ENCODE data around the gene RAD51B.
"Not testable (repeated sequence)": the region's sequence is repeated elsewhere in the genome, so short reads cannot be mapped to it uniquely, and the experiment has no call there.

The RAD51B gene

GRCh38 chr14:68285421-68286179 is 466.0 kb downstream of the RAD51B start:
- DNase-seq (ENCODE audit: low read depth in 2 of 3, low spot score in 2 of 3) = peak in 2 of 3 experiments; percentile 44 to 49

GRCh38 chr14:68286667-68287066 is 467.1 kb downstream of the RAD51B start:
- DNase-seq (ENCODE audit: low read depth in 2 of 3, low spot score in 2 of 3) = no peak

DNA sequence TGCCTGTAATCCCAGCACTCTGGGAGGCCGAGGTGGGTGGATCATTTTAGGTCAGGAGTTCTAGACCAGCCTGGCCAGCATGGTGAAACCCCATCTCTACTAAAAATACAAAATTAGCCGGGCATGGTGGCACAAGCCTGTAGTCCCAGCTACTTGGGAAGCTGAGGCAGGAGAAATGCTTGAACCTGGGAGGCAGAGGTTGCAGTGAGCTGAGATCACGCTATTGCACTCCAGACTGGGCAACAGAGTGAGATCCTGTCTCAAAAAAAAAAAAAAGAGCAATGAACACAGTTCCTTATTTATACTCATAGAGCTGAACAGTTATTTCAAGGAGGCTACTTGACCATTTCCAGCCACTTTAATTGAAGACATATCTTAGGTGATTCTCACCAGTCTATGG is 469.9 kb downstream of the RAD51B start:
- not testable (repeated sequence) for DNase-seq (ENCODE audit: low read depth in 2 of 3, low spot score in 2 of 3)

GRCh38 chr14:68291820-68292219 is 472.2 kb downstream of the RAD51B start:
- DNase-seq (ENCODE audit: low read depth in 2 of 3, low spot score in 2 of 3) = no peak

DNA sequence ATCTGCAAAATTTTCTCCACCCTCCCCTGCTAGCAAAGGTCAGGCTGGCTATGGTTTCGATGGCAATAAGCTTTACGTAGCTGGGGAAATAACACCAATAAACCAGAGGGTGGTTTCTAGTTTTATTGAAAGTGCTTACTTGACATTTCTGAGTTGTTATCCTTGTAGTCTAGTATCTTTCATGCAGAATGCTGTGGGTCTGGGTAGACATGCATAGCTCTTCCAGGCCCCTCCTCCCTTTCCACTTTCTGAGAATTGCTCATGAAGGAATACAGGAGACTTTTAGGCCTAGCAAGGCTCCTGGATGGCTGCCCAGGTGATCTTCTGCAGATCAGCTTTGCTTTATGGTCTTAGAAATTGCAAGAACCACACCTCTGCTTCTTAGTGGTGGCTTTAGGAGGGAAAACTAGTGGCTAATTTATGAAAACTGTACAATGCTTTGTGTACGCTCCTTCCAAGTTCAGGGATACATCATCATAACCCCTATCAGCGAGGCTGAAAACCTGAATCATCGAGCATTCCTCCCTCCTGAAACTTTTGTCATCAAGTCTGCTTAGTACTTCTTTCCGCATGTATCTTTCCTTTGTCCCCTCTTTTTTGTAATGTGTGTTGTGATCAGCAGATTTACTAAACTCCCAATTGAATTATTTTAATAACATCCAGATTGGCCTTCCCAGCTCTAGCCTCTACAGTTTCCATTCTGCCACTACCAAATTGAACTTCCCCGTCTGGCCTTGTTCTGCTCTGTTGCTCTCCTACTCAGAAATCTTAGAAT is 473.0 kb downstream of the RAD51B start:
- DNase-seq (ENCODE audit: low read depth in 2 of 3, low spot score in 2 of 3) = no peak

- no peak for DNase-seq (ENCODE audit: low read depth in 2 of 3, low spot score in 2 of 3)
Observed at GRCh38 chr14:68293404-68293803, 473.8 kb downstream of the RAD51B start.

DNA sequence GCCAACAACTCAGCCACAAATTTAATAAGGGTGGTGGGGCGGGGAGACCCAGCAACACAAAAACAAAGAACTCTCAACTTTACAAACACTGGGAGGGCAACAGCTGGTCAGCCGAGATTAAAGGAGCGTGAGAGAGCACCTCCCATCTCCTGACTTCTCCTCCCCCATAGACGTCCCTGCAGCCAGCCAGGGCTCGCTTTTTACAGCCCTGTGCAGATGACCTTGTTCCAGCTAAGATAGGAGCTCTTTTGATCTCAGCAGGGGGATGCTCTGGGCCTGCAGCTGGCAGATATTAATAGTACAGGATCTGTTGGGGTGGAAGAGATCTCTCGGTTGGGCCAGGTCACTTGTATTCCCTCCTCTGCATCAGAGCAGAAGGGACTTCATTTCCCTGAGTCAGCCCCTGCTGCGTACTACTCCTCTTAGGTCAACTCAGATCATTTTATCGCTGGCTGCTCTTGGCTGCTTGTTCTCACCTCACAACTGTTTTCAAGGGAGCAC is 475.8 kb downstream of the RAD51B start:
- DNase-seq (ENCODE audit: low read depth in 2 of 3, low spot score in 2 of 3) = no peak

DNA sequence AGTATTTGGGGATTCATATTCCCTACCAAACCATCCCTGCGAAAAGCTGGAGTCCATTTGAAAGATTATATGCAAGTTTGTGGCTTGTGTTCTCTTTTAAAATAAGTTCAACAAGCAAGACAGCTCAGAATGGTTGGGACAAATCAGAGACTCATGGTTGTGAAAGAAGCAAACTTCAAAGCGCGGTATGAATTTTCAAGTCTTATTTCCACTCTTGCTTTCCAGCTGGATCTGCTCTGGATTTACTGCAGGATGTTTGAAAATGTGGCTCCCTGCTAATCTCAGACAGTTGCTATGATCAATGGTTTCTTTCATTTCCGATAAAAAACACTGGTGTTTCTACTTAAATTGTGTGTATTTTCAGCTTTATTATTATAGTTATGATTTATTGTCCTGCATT is 477.5 kb downstream of the RAD51B start:
- DNase-seq (ENCODE audit: low read depth in 2 of 3, low spot score in 2 of 3) = no peak

- DNase-seq (ENCODE audit: low read depth in 2 of 3, low spot score in 2 of 3) = no peak
Observed at GRCh38 chr14:68297876-68298468, 478.4 kb downstream of the RAD51B start.

- no peak for DNase-seq (ENCODE audit: low read depth in 2 of 3, low spot score in 2 of 3)
Observed at GRCh38 chr14:68300608-68301007, 481.0 kb downstream of the RAD51B start.

- DNase-seq (ENCODE audit: low read depth in 2 of 3, low spot score in 2 of 3) = no peak
Observed at GRCh38 chr14:68301219-68301618, 481.6 kb downstream of the RAD51B start.

DNA sequence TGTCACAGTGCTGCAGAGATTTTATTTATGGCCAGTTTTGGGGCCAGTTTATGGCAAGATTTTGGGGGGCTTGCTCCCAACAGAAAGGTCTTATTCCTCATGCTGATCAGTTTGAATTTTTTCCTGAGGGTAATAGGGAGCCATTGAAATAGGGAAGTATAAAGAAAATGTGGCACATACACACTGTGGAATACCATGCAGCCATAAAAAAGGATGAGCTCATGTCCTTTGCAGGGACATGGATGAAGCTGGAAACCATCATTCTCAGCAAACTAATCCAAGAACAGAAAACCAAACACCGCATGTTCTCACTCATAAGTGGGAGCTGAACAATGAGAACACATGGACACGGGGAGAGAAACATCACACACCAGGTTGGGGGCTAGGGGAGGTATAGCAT is 483.4 kb downstream of the RAD51B start:
- DNase-seq (ENCODE audit: low read depth in 2 of 3, low spot score in 2 of 3) = not testable (repeated sequence)

DNA sequence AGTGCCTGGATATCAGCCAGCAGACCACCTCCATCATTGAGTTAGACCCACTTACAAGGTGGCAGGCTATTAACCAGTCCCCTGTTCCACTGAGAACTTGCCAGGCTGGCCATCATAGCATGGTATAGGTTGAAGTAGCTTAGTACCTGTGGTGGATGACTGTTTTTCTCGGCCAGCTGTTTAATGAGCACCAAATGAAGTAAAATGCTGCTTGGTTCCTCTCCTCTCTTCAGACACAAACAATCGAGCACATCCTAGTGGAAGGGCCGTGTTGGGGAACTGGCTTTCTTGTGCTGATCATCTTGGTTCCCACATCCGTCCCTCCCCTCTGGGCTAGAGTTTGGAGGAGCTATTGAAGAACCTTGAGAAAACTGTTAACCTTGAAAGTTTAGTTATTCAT is 486.2 kb downstream of the RAD51B start:
- DNase-seq (ENCODE audit: low read depth in 2 of 3, low spot score in 2 of 3) = no peak

- DNase-seq (ENCODE audit: low read depth in 2 of 3, low spot score in 2 of 3) = no peak
Observed at GRCh38 chr14:68306265-68306933, 486.8 kb downstream of the RAD51B start.

DNA sequence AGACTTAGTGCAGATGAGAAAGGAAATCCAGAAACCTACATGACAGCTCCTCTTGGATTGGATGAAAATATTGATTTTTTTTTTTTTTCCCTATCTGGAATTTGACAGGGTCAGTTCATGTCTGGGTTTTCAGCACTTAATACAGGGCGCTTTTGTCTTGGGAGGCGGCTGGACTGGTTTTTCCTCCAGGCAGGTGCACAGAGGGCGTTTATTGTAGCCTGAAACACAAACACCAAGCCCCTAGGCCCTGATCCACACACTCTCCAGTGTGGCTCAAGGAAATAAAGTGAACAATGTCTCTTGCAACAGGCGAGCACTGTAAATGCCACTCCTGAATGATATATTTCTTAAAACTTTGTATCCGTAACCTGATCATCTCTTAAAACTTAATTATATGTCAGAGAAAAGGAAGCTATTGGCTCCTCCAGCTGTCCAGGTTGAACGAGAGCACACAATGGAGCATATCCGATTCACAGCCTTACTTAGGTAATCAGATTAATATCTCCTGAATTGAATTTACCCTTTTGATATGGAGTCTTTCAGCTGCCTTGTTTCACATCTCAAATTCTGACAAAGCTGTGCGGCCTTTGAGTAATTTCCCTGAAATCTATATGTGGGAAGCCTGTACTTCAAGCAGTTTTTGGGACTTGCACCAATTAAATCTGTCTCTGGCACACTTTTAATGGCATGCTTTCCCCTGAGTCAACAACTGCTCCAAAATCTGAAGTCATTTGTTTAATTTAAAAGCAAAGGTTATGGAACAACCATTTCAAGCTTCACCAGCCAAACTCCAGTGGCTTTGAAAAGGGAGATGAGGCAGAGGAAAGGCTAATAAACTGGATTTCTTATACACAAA is 487.6 kb downstream of the RAD51B start:
- no peak for DNase-seq (ENCODE audit: low read depth in 2 of 3, low spot score in 2 of 3)

DNA sequence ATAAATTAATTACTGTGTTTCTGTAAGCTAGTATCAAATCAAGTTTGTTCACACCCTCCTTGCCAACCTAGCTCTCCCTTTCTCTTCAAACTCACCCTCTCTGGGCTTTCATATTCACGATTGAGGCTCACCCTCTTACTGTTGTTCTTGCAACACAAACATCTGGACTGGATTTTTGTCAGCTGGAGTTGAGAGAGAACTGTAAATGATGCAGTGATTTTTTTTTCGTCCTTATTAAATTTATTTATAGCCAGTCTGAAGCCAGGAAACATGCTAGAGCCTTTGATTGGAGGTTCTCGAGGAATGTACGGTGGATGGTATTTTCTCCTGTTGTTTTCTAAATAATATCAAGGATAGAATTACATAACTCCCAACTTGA is 488.2 kb downstream of the RAD51B start:
- DNase-seq (ENCODE audit: low read depth in 2 of 3, low spot score in 2 of 3) = no peak

- no peak for DNase-seq (ENCODE audit: low read depth in 2 of 3, low spot score in 2 of 3)
Observed at GRCh38 chr14:68308726-68309520, 489.3 kb downstream of the RAD51B start.

- DNase-seq (ENCODE audit: low read depth in 2 of 3, low spot score in 2 of 3) = no peak
Observed at GRCh38 chr14:68309616-68310015, 490.0 kb downstream of the RAD51B start.

GRCh38 chr14:68312300-68312699 is 492.7 kb downstream of the RAD51B start:
- no peak for DNase-seq (ENCODE audit: low read depth in 2 of 3, low spot score in 2 of 3)

All from activated CD8-positive, alpha-beta memory T cell treated with anti-CD3 and anti-CD28 coated beads for 48 hours (primary cell).